SH-SY5Y (cell line): Measurements from ENCODE around the gene ENO3.

Experiments
- GATA2 ChIP-seq: IDR thresholded peaks from 2 replicates; pipeline ENCODE4 v1.6.1; 2011; ENCODE audit warnings: mild to moderate bottlenecking, low read depth, low read length
- GATA3 ChIP-seq: IDR thresholded peaks from 2 replicates; pipeline ENCODE4 v1.6.1; 2011; ENCODE audit warnings: low read depth, mild to moderate bottlenecking, low read length, moderate library complexity

GRCh38 chr17:5003214-5003867 is 52.4 kb downstream of the ENO3 start:
- TF ChIP-seq GATA3 = no peak
- TF ChIP-seq GATA2 = no peak
